ENCODE results near the gene FANK1. TPM values are rescaled to one million over a fixed set of nuclear protein-coding genes. Genes with fewer than 3 reads are reported as not detected.
A peak's percentile ranks its signal among the peaks of the same experiment; 100 is the strongest.

The FANK1 gene
- total and polyA plus RNA-seq, 2 experiments from 2014 or later, result 11.5 to 19.2 TPM

DNA sequence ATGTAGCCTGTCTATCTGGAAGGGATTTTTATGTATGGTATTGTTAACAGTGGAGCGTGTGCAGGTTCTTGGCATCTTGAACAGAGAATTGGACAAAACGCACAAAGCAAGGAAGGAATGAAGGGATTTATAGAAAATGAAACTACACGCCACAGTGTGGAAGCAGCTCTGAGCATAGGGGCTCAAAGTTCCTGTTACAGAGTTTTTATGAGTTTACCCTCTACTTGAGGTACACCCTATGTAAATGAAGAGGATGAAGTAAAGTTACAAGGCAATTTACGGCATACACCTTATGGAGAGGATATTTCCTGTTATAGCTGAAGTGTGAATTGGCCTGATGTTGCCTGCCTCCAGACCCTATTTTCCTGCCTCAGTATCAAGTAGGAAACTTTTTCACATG lies 33.3 kb downstream of the FANK1 start:
- Histone ChIP-seq H3K36me3 (no peaks in the 10 kb centered on the region), H3K27ac (no peak overlapping the region), H3K9me3 (ENCODE audit: low read depth) (no peaks in the 10 kb centered on the region), H3K4me3 (no peak overlapping the region), H3K4me1 (ENCODE audit: low read depth) (no peaks in the 10 kb centered on the region), H3K27me3 (no peaks in the 10 kb centered on the region)
- TF ChIP-seq, protein P1, sequence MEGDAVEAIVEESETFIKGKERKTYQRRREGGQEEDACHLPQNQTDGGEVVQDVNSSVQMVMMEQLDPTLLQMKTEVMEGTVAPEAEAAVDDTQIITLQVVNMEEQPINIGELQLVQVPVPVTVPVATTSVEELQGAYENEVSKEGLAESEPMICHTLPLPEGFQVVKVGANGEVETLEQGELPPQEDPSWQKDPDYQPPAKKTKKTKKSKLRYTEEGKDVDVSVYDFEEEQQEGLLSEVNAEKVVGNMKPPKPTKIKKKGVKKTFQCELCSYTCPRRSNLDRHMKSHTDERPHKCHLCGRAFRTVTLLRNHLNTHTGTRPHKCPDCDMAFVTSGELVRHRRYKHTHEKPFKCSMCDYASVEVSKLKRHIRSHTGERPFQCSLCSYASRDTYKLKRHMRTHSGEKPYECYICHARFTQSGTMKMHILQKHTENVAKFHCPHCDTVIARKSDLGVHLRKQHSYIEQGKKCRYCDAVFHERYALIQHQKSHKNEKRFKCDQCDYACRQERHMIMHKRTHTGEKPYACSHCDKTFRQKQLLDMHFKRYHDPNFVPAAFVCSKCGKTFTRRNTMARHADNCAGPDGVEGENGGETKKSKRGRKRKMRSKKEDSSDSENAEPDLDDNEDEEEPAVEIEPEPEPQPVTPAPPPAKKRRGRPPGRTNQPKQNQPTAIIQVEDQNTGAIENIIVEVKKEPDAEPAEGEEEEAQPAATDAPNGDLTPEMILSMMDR (IDR thresholded peaks at IDR 0.05; ENCODE audit: low read depth, low read length), result no peak
- no peak for DNase-seq (ENCODE audit: low read depth in 1 of 2, low spot score in 1 of 2)

DNA sequence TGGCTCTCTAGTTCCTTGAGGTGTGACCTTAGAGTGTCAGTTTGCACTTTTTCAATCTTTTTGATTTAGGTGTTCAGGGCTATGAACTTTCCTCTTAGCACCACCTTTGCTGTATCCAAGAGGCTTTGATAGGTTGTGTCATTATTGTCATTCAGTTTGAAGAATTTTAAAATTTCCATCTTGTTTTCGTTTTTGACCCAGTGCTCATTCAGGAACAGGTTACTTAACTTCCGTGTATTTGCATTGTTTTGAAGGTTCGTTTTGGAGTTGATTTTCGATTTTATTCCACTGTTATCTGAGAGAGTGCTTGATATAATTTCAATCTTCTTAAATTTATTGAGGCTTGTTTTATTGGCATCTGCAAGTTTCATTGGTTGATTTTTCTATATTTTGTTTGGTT lies 37.3 kb downstream of the FANK1 start:
- TF ChIP-seq, protein P1 (IDR thresholded peaks at IDR 0.05; ENCODE audit: low read depth, low read length), result no peak
- no peak overlapping the region for H3K27ac ChIP-seq
- no peaks in the 10 kb centered on the region for H3K9me3 ChIP-seq (ENCODE audit: low read depth)
- no peaks in the 10 kb centered on the region for H3K4me1 ChIP-seq (ENCODE audit: low read depth)
- no peaks in the 10 kb centered on the region for H3K36me3 ChIP-seq
- H3K4me3 ChIP-seq, result no peak overlapping the region
- DNase-seq (ENCODE audit: low read depth in 1 of 2, low spot score in 1 of 2), result no peak
- H3K27me3 ChIP-seq, result no peaks in the 10 kb centered on the region

DNA sequence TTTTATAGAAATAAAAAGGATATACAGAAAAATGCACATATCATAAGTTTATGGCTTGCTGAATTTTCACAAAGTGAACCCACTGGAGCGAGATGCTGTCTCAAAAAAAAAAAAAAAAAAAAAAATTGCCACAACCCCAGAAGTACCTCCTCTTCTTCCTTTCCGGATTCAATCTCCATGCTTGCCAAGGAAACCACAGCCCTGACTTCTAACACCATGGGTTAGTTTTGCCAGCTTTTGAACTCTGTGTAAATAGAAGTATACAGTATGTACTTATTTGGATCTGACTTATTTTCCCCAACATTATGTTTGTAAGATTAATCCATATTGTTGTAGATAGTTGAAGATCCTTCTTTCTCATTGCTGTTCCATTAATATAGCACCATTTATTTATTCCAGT lies 40.0 kb downstream of the FANK1 start:
- TF ChIP-seq, protein P1 (IDR thresholded peaks at IDR 0.05; ENCODE audit: low read depth, low read length), result no peak
- no peaks in the 10 kb centered on the region for H3K4me1 ChIP-seq (ENCODE audit: low read depth)
- peak in 1 of 2 donors; percentile 15 for DNase-seq (ENCODE audit: low read depth in 1 of 2, low spot score in 1 of 2)
- H3K9me3 ChIP-seq (ENCODE audit: low read depth), result no peaks in the 10 kb centered on the region
- no peaks in the 10 kb centered on the region for H3K36me3 ChIP-seq
- H3K4me3 ChIP-seq, result no peak overlapping the region
- H3K27me3 ChIP-seq, result no peaks in the 10 kb centered on the region
- no peak overlapping the region for H3K27ac ChIP-seq

DNA sequence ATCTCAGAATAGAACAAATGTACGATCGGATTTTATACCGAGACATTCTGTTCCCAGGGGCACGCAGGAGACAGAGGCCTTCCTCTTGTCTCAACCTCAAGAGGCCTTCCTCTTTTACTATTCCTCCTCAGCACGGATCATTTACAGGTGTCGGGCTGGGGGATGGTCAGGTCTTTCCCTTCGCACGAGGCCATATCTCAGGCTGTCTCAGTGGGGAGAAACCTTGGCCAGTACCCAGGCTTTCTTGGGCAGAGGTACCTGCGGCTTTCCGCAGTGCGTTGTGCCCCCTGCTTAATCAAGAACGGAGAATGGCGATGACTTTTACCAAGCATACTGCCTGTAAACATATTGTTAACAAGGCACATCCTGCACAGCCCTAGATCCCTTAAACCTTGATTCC lies 44.2 kb downstream of the FANK1 start:
- H3K27me3 ChIP-seq, result no peaks in the 10 kb centered on the region
- H3K9me3 ChIP-seq (ENCODE audit: low read depth), result no peaks in the 10 kb centered on the region
- no peaks in the 10 kb centered on the region for H3K36me3 ChIP-seq
- no peak overlapping the region for H3K4me3 ChIP-seq
- DNase-seq (ENCODE audit: low read depth in 1 of 2, low spot score in 1 of 2), result no peak
- no peaks in the 10 kb centered on the region for H3K4me1 ChIP-seq (ENCODE audit: low read depth)
- H3K27ac ChIP-seq, result no peak overlapping the region
- TF ChIP-seq, protein P1 (IDR thresholded peaks at IDR 0.05; ENCODE audit: low read depth, low read length), result no peak

DNA sequence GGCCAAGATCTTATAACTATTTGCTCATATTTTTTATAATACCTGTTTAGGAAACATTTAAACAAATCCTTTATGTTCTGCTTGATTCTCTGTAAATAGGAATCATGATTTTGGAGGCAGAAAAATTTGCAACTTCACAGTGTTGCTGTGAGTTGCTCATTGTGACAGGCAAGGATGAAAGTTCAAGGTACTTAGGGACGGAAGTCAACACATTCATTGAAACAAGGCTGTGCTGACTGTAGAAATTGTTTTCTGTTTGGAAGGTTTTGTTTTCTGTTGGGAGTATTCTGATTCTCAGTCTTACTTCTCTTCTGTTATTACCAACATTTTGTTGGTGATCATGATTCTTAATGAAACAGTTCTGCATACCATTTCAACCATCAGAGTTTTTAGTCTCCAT lies 54.9 kb downstream of the FANK1 start:
- H3K36me3 ChIP-seq, result no peaks in the 10 kb centered on the region
- TF ChIP-seq, protein P1 (IDR thresholded peaks at IDR 0.05; ENCODE audit: low read depth, low read length), result no peak
- H3K4me1 ChIP-seq (ENCODE audit: low read depth), result no peaks in the 10 kb centered on the region
- no peaks in the 10 kb centered on the region for H3K9me3 ChIP-seq (ENCODE audit: low read depth)
- no peaks in the 10 kb centered on the region for H3K27me3 ChIP-seq
- no peak overlapping the region for H3K27ac ChIP-seq
- DNase-seq (ENCODE audit: low read depth in 1 of 2, low spot score in 1 of 2), result no peak
- H3K4me3 ChIP-seq, result no peak overlapping the region

Measured in cardiac muscle cell (in vitro differentiated cells and primary cell).